ENCODE measurements around the gene COL6A1. TPM values are rescaled to one million over a fixed set of nuclear protein-coding genes. Genes with fewer than 3 reads are reported as not detected.

COL6A1 gene
- total RNA-seq, 1 experiment from 2014 or later = 221 TPM

DNA sequence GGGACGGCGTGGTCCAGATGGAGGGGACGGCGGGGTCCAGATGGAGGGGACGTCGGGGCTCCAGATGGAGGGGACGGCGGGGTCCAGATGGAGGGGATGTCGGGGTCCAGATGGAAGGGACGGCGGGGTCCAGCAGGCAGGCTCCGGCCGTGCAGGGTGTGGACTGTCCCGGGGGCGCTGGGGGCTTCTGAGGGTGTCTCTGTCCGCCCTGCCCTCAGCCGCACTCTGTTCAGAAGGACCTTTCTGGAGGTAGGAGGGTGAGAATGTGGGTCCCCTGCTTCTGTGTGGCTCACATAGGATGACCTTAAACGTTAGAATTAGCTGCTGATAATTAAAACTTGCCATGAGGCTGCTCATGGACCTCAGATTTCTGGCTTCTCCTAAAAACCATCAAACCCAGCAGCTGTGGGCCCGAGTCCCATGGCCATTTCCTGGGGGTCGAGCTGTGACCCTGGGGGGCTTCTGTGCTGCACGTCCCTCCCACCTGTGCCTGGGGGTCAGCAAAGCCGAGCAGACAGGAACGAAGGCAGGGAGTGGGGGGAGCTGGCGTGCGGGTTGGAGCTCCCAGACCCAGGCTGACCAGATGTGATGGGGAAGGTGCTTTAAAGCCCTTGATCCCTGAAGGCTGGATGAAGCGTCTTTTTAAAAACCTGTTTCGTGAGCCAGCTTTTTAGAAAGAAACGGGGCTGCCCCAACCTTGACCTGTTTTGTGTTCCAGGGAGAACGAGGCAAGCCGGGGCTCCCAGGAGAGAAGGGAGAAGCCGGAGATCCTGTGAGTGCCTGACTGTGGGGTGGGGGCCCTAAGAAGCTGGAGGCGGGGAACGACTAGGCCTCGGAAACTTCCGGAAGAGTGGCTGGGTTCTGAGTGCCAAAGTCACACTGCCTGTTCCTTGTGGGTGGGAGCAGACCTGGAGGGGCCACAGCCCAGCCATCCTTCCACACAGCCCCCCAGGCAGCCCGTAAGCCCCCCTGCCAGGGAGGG lies 7.1 kb downstream of the COL6A1 start:
- Mint-ChIP-seq H3K9me3 (no peaks in the 10 kb centered on the region), H3K36me3 (peaks cover 22% of the 10 kb centered on the region), H3K27me3 (ENCODE audit: low read depth) (no peaks in the 10 kb centered on the region), H3K4me1 (no peaks in the 10 kb centered on the region; the same call in 1 of the 2 replicates), H3K27ac (no peak overlapping the region), H3K4me3 (no peak overlapping the region)
- ATAC-seq = no peak
- DNase-seq (ENCODE audit: low spot score) = peak; percentile 6
- CTCF ChIA-PET = no interaction called here
- POLR2A ChIA-PET = no interaction called here
- TF ChIP-seq, protein P1, sequence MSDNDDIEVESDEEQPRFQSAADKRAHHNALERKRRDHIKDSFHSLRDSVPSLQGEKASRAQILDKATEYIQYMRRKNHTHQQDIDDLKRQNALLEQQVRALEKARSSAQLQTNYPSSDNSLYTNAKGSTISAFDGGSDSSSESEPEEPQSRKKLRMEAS (CRISPR knock-in tag; IDR thresholded peaks at IDR 0.05) = no peak
- TF ChIP-seq CTCF (IDR thresholded peaks at IDR 0.05) (no peak), FOXP4 (CRISPR knock-in tag; IDR thresholded peaks at IDR 0.05) (no peak), FOXJ3 (CRISPR knock-in tag; IDR thresholded peaks at IDR 0.05; ENCODE audit: borderline replicate concordance) (no peak), ZBTB43 (CRISPR knock-in tag; IDR thresholded peaks at IDR 0.05) (no peak), ZNF532 (CRISPR knock-in tag; IDR thresholded peaks at IDR 0.05; ENCODE audit: borderline replicate concordance) (no peak), ZNF138 (CRISPR knock-in tag; conservative IDR thresholded peaks at IDR 0.05) (no peak), ZNF396 (CRISPR knock-in tag; IDR thresholded peaks at IDR 0.05; ENCODE audit: borderline replicate concordance) (no peak), CREM (CRISPR knock-in tag; IDR thresholded peaks at IDR 0.05) (no peak), TEAD1 (CRISPR knock-in tag; IDR thresholded peaks at IDR 0.05) (no peak), ATF1 (CRISPR knock-in tag; IDR thresholded peaks at IDR 0.05) (no peak), ESRRA (CRISPR knock-in tag; IDR thresholded peaks at IDR 0.05; ENCODE audit: borderline replicate concordance) (no peak), CREB1 (CRISPR knock-in tag; IDR thresholded peaks at IDR 0.05) (no peak), ATF2 (CRISPR knock-in tag; IDR thresholded peaks at IDR 0.05; ENCODE audit: borderline replicate concordance, low read depth) (no peak), NFYB (CRISPR knock-in tag; conservative IDR thresholded peaks at IDR 0.05; ENCODE audit: low read depth) (no peak)
- TF ChIP-seq, protein P2, sequence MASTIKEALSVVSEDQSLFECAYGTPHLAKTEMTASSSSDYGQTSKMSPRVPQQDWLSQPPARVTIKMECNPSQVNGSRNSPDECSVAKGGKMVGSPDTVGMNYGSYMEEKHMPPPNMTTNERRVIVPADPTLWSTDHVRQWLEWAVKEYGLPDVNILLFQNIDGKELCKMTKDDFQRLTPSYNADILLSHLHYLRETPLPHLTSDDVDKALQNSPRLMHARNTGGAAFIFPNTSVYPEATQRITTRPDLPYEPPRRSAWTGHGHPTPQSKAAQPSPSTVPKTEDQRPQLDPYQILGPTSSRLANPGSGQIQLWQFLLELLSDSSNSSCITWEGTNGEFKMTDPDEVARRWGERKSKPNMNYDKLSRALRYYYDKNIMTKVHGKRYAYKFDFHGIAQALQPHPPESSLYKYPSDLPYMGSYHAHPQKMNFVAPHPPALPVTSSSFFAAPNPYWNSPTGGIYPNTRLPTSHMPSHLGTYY (CRISPR knock-in tag; IDR thresholded peaks at IDR 0.05) = no peak
- TF ChIP-seq, protein P3, sequence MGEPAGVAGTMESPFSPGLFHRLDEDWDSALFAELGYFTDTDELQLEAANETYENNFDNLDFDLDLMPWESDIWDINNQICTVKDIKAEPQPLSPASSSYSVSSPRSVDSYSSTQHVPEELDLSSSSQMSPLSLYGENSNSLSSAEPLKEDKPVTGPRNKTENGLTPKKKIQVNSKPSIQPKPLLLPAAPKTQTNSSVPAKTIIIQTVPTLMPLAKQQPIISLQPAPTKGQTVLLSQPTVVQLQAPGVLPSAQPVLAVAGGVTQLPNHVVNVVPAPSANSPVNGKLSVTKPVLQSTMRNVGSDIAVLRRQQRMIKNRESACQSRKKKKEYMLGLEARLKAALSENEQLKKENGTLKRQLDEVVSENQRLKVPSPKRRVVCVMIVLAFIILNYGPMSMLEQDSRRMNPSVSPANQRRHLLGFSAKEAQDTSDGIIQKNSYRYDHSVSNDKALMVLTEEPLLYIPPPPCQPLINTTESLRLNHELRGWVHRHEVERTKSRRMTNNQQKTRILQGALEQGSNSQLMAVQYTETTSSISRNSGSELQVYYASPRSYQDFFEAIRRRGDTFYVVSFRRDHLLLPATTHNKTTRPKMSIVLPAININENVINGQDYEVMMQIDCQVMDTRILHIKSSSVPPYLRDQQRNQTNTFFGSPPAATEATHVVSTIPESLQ (CRISPR knock-in tag; IDR thresholded peaks at IDR 0.05) = no peak
- TF ChIP-seq, protein P4, sequence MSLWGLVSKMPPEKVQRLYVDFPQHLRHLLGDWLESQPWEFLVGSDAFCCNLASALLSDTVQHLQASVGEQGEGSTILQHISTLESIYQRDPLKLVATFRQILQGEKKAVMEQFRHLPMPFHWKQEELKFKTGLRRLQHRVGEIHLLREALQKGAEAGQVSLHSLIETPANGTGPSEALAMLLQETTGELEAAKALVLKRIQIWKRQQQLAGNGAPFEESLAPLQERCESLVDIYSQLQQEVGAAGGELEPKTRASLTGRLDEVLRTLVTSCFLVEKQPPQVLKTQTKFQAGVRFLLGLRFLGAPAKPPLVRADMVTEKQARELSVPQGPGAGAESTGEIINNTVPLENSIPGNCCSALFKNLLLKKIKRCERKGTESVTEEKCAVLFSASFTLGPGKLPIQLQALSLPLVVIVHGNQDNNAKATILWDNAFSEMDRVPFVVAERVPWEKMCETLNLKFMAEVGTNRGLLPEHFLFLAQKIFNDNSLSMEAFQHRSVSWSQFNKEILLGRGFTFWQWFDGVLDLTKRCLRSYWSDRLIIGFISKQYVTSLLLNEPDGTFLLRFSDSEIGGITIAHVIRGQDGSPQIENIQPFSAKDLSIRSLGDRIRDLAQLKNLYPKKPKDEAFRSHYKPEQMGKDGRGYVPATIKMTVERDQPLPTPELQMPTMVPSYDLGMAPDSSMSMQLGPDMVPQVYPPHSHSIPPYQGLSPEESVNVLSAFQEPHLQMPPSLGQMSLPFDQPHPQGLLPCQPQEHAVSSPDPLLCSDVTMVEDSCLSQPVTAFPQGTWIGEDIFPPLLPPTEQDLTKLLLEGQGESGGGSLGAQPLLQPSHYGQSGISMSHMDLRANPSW (CRISPR knock-in tag; conservative IDR thresholded peaks at IDR 0.05; ENCODE audit: low read depth) = no peak
